Measurements from ENCODE around the gene TXNDC15.

The TXNDC15 gene

DNA sequence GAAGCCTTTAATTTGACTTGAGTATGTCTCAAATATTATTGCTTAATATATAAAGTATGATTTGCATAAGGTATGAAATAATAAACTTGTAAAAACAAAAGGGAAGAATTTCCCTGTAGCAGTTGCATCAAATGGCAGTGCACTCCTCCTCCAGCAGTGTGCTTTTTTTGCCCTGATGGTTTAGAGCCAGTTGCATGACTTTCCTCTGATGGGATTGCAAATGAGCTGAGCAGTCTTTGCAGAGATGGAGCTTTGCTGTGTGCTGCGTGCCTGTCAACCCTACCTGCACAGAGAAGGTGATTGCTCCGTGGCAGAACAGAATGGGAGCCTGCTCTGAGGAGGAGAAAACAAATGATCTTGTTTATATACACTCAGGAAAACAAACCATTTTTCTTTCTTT is 70.9 kb downstream of the TXNDC15 start:
- Histone ChIP-seq H3K4me1 (ENCODE audit: control insufficient read depth, insufficient read depth, low read length) (no peaks in the 10 kb centered on the region), H3K36me3 (ENCODE audit: control insufficient read depth, insufficient read depth, low read length) (no peaks in the 10 kb centered on the region), H3K4me3 (ENCODE audit: low read length) (no peak overlapping the region), H3K9me3 (ENCODE audit: control insufficient read depth, insufficient read depth, low read length) (no peaks in the 10 kb centered on the region), H3K27ac (ENCODE audit: low read length) (no peak overlapping the region), H3K27me3 (ENCODE audit: control insufficient read depth, insufficient read depth, low read length) (no peaks in the 10 kb centered on the region)
- no peak for DNase-seq (ENCODE audit: low read depth, low spot score)
- no CpG with 5 or more reads among the region's 2 CpGs for WGBS (ENCODE audit: insufficient coverage, insufficient read length)

DNA sequence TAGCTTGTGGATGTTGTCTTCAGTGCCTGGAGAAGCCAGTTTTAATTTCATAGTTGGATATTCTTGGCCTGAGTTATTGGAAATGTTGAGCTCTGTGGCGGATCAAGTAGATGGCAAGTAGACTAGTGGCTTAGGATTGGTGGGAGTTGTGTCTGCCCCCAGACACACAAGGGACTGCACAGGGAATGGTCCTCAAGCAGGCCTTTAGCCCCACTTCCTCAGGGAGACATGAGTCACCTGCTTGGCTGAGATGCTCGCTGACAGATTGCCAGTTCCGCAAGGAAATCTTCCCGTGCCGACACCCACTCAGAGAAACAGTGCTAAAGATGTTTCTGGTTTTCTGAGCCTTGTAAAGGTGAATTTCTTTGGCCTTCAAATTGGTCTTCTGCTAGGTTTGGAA is 74.7 kb downstream of the TXNDC15 start:
- no peaks in the 10 kb centered on the region for H3K27me3 ChIP-seq (ENCODE audit: control insufficient read depth, insufficient read depth, low read length)
- no peak overlapping the region for H3K4me3 ChIP-seq (ENCODE audit: low read length)
- DNase-seq (ENCODE audit: low read depth, low spot score), result no peak
- H3K27ac ChIP-seq (ENCODE audit: low read length), result no peak overlapping the region
- no CpG with 5 or more reads among the region's 5 CpGs for WGBS (ENCODE audit: insufficient coverage, insufficient read length)
- no peaks in the 10 kb centered on the region for H3K9me3 ChIP-seq (ENCODE audit: control insufficient read depth, insufficient read depth, low read length)
- H3K4me1 ChIP-seq (ENCODE audit: control insufficient read depth, insufficient read depth, low read length), result no peaks in the 10 kb centered on the region
- H3K36me3 ChIP-seq (ENCODE audit: control insufficient read depth, insufficient read depth, low read length), result no peaks in the 10 kb centered on the region

DNA sequence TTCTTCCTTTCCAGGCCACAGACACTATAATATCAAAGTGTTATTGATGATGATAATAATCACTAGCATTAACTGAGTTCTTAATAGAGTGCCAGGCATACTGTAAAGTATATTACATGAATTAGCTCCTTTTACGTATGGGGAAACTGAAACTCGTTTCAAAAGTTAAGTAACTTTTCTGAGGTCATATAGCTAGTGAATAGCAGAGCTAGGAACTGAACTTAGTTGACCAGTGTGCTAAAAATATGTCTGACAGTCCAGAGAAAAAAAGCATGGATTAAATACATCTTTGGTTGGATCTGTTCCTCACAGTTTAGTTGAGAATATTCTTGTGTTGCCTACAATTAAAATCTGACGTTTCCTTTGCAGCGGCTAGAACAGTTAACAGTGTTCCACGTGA is 75.1 kb downstream of the TXNDC15 start:
- no peaks in the 10 kb centered on the region for H3K4me1 ChIP-seq (ENCODE audit: control insufficient read depth, insufficient read depth, low read length)
- no CpG with 5 or more reads among the region's 5 CpGs for WGBS (ENCODE audit: insufficient coverage, insufficient read length)
- no peaks in the 10 kb centered on the region for H3K27me3 ChIP-seq (ENCODE audit: control insufficient read depth, insufficient read depth, low read length)
- no peak for DNase-seq (ENCODE audit: low read depth, low spot score)
- no peaks in the 10 kb centered on the region for H3K36me3 ChIP-seq (ENCODE audit: control insufficient read depth, insufficient read depth, low read length)
- no peak overlapping the region for H3K27ac ChIP-seq (ENCODE audit: low read length)
- no peaks in the 10 kb centered on the region for H3K9me3 ChIP-seq (ENCODE audit: control insufficient read depth, insufficient read depth, low read length)
- H3K4me3 ChIP-seq (ENCODE audit: low read length), result no peak overlapping the region
